Cardiac fibroblast (primary cell): Measurements from ENCODE around the gene ATP8B1.
A peak's percentile ranks its signal among the peaks of the same experiment; 100 is the strongest.

Experiments used
- DNase-seq, 2 donors: peaks; one replicate each; pipeline versions ENCODE4 v3.0.0 to v3.0.0-alpha.2; 2010; ENCODE audit warnings: low read depth in 2 of 2
- H3K4me3 ChIP-seq, 2 donors: replicated peaks in 1 of 2; 1 replicate in 1 of 2; 2 replicates in 1 of 2; pipeline ENCODE4 v1.5.1; 2011; ENCODE audit warnings: low read depth in 2 of 2, low read length in 2 of 2, mild to moderate bottlenecking in 2 of 2, moderate library complexity in 1 of 2
- TF ChIP-seq, protein P1 (sequence below): IDR thresholded peaks from one replicate; pipeline ENCODE4 v1.5.1; 2011; ENCODE audit warnings: low read depth, mild to moderate bottlenecking, low read length, inconsistent platforms

The ATP8B1 gene

DNA sequence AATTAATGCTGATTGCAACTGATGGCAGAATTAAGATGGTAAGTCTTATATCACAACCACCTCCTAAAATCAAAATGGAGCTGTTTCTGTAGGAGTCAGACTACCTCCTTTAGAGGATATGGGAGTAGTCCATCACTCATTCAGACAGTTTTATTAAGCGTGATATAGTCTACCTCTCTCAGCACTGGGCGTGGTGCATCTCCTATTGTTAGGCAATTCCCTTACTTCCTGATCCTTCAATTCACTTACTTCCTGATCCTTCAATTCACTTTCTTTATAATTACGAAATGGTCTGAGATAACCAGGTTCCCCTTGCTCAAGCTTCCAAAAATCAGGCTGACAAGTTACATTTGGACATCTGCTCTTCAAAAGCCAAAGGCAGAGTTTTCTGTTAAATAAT lies 31.9 kb downstream of the ATP8B1 start:
- no peak overlapping the region for H3K4me3 ChIP-seq
- TF ChIP-seq, protein P1, sequence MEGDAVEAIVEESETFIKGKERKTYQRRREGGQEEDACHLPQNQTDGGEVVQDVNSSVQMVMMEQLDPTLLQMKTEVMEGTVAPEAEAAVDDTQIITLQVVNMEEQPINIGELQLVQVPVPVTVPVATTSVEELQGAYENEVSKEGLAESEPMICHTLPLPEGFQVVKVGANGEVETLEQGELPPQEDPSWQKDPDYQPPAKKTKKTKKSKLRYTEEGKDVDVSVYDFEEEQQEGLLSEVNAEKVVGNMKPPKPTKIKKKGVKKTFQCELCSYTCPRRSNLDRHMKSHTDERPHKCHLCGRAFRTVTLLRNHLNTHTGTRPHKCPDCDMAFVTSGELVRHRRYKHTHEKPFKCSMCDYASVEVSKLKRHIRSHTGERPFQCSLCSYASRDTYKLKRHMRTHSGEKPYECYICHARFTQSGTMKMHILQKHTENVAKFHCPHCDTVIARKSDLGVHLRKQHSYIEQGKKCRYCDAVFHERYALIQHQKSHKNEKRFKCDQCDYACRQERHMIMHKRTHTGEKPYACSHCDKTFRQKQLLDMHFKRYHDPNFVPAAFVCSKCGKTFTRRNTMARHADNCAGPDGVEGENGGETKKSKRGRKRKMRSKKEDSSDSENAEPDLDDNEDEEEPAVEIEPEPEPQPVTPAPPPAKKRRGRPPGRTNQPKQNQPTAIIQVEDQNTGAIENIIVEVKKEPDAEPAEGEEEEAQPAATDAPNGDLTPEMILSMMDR, result no peak
- no peak for DNase-seq

DNA sequence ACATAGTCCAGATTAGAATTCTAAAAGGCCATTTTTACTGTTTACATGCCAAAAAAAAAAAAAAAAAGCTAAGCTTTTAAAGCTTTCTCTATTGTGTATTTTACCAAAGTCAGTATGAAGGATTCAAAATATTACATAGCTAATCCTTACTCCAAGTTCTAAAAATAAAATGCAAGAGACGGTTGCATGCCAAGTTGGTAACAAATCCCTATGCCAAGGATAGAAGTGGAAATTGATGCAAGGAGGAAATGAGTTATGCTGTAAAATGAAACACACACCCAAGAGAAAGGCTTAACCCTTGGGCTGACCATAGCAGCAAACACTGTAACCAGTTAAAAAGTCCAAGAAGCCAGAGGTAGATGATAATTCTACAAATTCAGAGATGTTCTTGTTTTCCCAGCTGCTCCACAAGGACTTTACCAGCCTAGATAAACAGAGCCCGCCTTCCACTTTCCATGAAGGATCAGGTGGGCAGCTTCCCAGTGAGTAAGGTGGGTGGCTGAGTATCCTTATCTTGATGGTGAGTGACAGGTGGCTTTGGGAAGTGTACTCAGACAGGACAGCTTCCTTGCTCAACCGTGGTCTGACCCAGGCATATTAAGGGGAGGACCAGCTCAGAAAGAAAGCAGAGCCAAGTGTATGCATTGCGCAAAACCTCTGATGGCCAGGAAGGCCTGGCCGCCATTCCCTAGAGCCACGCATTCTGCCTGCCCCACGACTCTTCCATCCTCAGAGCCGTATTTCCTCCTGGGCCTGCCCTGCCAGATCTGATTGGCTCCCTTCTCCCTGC lies 34.4 kb downstream of the ATP8B1 start:
- TF ChIP-seq, protein P1, result no peak
- DNase-seq, result peak; percentile 71 to 85
- H3K4me3 ChIP-seq, result no peak overlapping the region

GRCh38 chr18:57767259-57768050 lies 35.7 kb downstream of the ATP8B1 start:
- TF ChIP-seq, protein P1, result no peak
- H3K4me3 ChIP-seq, result no peak overlapping the region
- peak in 1 of 2 donors; percentile 49 for DNase-seq

GRCh38 chr18:57764995-57765394 lies 38.1 kb downstream of the ATP8B1 start:
- no peak overlapping the region for H3K4me3 ChIP-seq
- TF ChIP-seq, protein P1, result no peak
- no peak for DNase-seq

DNA sequence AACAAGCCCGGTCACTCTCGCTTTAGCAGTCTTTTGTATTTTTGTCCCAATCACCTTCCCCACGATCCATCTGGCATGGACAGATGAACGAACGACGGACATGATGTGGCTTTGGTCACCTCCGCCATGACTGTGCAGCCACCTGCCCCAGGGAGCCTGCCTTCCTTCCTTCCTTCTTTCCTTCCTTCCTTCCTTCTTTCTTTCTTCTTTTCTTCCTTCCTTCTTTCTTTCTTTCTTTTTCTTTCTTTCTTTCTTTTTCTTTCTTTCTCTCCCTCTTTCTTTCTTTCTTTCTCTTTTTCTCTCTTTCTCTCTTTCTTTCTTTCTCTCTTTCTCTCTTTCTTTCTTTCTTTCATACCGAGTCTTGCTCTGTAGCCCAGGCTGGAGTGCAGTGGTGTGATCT lies 39.0 kb downstream of the ATP8B1 start:
- no peak for DNase-seq
- H3K4me3 ChIP-seq, result no peak overlapping the region
- TF ChIP-seq, protein P1, result no peak

DNA sequence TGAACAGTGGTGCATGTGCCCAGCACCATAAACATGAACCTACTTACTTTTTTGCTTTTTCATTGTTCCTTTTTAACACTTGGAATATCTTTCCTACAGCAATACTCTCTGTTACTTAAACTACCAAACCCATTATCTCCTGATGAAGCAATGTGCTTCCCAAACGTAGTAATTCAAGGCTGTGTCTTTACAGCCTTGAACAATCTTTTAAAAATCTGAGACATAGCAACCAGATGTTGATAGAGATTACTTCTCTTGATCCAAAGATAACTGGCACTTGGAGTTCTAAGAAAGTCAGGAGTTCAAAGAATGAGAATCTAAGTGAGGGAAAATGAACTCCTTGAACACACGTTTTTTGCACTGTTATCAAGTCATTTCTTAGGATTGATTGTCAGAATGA lies 40.4 kb downstream of the ATP8B1 start:
- TF ChIP-seq, protein P1, result no peak
- H3K4me3 ChIP-seq, result no peak overlapping the region
- DNase-seq, result no peak
